HG03039 (cell line): ENCODE data around the gene AKIP1.
"Not testable (repeated sequence)": the region's sequence is repeated elsewhere in the genome, so short reads cannot be mapped to it uniquely, and the experiment has no call there.

Experiments
- ATAC-seq: cut with Tn5 transposase; IDR thresholded peaks from one replicate; pipeline ENCODE4 v1.9.1; 2021; ENCODE audit warnings: mild to moderate bottlenecking, moderate library complexity; ENCODE audit not compliant: unreplicated experiment

Gene AKIP1

GRCh38 chr11:8914661-8915018, 3.7 kb downstream of the AKIP1 start:
- ATAC-seq: no peak

GRCh38 chr11:8917157-8917825, 6.3 kb downstream of the AKIP1 start:
- ATAC-seq: no peak

DNA sequence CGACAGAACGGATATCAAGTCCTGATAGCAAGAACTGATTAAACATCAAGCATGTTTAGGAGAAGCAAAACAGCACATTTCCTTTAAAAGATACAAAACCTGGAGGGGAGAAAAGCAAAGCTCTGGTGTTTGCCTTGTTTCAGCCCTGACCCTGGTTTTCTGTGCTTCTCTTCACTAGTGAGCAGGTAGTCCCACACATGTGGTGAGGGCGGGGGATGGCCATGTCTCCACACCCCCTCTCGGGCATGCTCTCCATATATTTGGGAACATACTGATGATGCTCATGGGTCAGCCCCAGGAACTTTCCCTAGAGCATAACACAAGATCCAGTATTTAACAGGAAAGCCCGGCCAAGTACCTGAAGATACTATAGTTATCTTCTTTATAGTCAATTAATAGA, 11.7 kb downstream of the AKIP1 start:
- no peak for ATAC-seq

DNA sequence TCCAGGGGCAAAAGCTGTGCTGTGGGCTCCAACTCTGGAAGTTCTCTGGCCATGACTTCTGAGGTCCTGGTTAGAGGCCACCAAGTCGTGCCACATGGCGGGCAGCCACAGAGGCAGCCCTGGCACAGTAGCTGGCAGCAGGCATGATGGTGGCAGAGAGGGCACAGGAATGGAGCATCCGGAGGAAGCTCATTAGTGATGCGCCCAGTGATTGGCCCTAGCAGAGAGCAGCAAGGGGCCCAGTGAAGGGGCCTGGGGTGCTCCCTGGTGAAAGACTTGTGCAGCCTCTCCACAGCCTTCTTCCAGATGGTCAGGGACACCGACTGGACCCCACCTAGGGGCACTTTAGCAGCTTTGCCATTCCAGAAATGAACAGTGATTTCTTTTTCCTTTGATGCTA, 14.7 kb downstream of the AKIP1 start:
- ATAC-seq: no peak

GRCh38 chr11:8926236-8926635, 15.2 kb downstream of the AKIP1 start:
- no peak for ATAC-seq

- no peak for ATAC-seq
Measured at GRCh38 chr11:8927233-8927632, 16.2 kb downstream of the AKIP1 start.

DNA sequence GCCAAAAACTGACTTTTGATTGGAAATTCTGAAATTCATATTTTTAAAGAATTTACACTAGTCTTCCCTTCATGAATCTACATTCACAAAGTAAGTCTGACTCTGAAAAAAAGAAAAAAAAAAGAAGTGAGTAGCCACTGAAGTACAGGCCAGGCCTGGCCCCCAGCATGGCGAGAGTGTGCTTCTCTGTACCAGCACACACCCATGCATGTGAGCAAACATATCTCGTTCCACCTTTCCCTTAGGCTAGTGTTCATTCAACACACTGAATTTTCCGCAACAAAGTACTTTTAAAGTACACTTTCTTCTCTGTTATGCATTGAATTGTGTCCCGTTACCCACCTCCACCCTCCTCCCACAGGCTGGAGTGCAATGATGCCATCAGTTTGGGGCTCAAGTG, 17.2 kb downstream of the AKIP1 start:
- no peak for ATAC-seq

GRCh38 chr11:8928981-8929615, 18.1 kb downstream of the AKIP1 start:
- no peak for ATAC-seq

DNA sequence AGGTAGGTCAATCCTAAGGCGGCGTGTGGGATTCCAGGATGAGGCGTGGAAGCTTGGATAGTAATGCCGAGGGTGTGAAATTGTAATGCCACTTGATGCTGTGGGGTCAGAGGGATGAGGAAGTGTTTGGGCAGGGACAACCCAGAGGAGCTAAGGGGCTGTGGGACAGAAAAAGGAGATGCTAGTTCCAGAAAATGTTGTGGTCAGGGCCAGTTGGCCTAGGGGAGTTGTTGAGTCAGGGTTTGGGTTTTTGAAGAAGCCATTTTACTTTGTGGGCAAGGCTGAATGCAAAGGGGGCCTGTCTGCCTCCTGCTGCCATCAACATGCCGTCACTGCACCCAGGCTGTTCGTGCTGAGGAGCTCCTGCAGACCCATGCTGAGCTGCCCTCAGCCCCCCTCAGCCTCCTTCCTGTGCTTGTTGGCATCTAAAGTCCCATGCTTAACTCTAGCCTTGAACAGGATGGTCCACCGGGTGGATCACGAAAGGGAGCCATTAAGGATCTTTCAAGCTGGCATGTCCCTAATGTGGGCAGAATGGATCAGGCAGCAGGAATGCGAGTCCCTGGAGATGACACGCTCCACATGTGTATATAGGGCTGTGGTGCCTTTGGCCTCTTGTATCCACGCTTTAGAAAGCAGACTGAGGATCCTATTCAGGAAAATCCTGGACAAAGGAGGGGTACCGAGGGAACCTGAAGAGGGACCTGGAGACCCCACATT, 19.6 kb downstream of the AKIP1 start:
- ATAC-seq: no peak

DNA sequence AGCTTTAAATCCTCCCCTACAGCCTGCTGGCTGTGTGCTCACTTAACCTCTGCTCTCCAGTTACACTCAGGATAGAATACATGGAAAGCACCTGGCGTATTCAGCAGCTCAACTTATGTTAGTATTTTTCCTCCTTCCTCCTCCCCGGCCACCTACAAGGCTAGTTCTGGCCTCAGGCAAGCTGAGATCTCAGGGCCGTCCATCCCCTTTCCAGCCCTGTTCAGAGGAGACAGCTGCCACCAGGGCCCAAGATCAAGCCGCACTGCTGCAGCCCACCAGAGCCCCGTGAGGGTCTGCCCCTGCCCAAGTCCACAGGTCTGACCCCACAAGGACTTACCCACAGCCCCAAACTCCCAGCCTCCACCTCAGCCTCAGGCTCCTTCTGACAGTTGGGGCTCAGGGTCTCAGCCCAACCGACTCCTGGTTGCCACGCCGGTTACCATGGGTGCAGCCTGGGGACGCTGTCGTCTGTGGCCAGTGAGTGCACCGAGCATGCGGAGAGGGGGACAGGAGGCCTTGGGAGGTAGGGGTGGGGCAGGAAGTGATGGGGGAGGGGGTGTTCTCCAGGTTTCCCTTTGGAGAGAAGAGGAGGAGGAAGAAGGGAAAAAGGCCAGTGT, 21.7 kb downstream of the AKIP1 start, which contains the start of gene C11orf16:
Gene C11orf16, minus strand, starts transcription at position 384 of the 617 bp plus-strand sequence. CDS start 639 bp downstream, outside the sequence.
- ATAC-seq: no peak

- no peak for ATAC-seq
Measured at GRCh38 chr11:8933931-8934330, 22.9 kb downstream of the AKIP1 start.

DNA sequence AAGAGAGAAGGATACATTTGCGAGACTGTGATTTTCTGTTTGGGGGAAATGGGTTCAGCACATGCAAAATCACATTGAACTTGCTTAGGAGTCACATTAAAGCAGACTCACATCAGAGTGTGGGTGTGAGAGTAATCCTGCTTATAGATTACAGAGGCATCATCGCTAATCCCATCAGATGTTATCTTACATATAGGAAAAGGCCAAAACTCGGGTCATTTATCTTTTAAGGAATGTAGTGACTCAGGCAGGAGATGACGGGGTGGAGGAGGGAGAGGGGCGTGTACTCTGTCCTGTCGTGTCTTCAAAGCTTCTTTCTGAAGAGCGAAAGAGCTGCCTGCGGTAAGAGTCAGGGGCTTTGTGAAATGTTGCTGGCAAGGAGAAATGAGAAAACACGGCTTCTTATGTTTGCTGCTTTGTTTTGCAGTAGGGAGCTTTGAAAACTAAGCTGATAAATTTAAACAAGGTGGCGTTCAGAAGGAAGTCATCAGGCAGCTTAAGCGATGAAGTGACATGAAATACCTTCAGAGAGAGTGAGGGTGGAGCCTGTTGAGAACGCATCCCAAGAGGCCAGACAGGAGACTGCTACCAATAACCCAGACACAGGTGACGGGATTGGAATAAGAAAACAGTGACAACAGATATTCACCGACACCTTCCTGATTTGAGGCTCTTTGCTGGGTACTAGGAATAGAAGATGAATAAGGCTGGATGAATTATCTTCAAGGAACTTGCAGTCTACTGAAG, 23.9 kb downstream of the AKIP1 start:
- no peak for ATAC-seq

DNA sequence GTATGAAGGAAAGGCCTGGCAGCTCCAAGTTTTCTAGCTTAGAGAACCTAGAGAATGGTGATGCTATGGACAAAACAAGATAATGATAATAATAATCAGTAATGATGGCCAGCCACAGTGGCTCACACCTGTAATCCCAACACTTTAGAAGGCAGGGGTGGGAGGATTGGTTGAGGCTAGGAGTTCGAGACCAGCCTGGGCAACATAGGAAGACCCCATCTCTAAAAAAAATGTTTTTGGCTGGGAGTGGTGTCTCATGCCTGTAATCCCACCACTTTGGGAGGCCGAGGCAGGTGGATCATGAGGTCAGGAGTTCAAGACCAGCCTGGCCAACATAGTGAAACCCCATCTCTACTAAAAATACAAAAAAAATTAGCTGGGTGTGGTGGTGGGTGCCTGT, 24.8 kb downstream of the AKIP1 start:
- not testable (repeated sequence) for ATAC-seq

GRCh38 chr11:8937159-8937558, 26.2 kb downstream of the AKIP1 start:
- no peak for ATAC-seq

- ATAC-seq: no peak
Measured at GRCh38 chr11:8937659-8938058, 26.7 kb downstream of the AKIP1 start.

GRCh38 chr11:8941341-8942103, 30.5 kb downstream of the AKIP1 start:
- no peak for ATAC-seq

- no peak for ATAC-seq
Measured at GRCh38 chr11:8942518-8943066, 31.6 kb downstream of the AKIP1 start, which contains the start of gene ASCL3. ASCL3 (minus strand) TSS chr11:8943016; CDS start chr11:8938161, 4,855 bp downstream.

GRCh38 chr11:8947230-8947943, 36.4 kb downstream of the AKIP1 start:
- ATAC-seq: no peak

DNA sequence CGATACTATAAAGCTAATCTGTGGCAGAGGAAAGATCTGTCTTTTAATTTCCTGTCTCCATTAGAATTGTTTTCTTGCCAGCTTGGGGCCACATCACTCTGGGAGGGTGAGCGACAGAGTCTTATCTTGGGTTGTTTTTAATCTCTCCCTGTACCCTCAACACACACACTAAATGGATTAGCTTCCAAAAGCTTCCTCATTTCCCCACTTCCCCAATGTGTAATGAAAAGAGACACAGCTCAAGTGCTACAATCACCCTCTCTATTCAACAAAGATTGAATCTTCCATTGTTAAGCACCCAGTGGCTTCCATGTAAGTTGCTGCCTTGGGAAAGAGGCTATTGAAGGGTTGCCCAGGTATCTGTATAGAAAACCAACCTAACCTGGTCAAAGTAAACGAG, 37.9 kb downstream of the AKIP1 start:
- ATAC-seq: no peak
